Raji (cell line): ENCODE data around the gene KITLG.

Experiments used
- POLR2A ChIP-seq: IDR thresholded peaks from 2 replicates; pipeline ENCODE4 v1.6.1; 2011; ENCODE audit warnings: low read depth, low read length, control low read depth; ENCODE audit not compliant: insufficient read depth

Gene KITLG

DNA sequence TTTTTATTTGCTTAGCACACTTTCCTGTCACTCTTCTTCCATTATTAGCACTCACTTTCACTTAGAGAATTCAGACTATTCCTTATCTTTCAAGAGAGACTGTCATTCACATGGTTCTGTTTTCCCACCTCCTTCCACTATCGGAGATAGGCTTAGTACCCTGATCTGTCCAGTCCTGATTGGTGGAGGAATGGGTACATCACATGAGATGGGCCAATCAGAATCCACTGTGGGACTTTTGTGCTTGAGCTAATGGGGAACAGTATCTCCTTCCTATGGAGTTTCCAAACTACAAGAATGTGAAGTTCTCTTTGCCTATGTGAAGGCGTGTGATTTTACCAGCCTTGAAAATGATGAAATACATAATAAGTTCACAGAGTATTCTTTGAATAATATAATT lies 4.8 kb upstream of the KITLG start:
- no peak for TF ChIP-seq POLR2A

DNA sequence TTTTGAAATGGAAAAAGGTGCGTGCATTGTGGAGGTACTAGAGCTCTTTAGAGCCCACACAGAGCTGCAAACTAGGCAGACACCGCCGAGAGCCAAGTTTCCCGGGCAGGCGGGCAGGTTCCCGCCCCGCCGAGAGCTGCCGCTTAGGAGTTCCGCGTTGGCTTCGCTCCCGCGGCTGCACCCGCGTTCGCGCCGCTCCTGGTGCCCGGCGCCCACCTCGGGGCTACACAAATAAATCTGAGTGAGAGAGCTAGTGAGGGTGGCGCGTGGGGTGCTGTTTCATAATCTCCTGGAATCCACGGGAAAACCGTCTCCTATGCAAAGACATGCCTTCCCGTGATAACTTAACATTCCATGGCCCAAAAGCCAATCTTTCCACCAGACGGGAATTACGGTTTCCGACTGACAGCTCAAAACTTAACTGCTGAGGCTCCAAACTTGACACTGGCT lies 645 bp downstream of the KITLG start:
- TF ChIP-seq POLR2A, result no peak

GRCh38 chr12:88579161-88579517 lies 1.1 kb downstream of the KITLG start:
- no peak for TF ChIP-seq POLR2A

DNA sequence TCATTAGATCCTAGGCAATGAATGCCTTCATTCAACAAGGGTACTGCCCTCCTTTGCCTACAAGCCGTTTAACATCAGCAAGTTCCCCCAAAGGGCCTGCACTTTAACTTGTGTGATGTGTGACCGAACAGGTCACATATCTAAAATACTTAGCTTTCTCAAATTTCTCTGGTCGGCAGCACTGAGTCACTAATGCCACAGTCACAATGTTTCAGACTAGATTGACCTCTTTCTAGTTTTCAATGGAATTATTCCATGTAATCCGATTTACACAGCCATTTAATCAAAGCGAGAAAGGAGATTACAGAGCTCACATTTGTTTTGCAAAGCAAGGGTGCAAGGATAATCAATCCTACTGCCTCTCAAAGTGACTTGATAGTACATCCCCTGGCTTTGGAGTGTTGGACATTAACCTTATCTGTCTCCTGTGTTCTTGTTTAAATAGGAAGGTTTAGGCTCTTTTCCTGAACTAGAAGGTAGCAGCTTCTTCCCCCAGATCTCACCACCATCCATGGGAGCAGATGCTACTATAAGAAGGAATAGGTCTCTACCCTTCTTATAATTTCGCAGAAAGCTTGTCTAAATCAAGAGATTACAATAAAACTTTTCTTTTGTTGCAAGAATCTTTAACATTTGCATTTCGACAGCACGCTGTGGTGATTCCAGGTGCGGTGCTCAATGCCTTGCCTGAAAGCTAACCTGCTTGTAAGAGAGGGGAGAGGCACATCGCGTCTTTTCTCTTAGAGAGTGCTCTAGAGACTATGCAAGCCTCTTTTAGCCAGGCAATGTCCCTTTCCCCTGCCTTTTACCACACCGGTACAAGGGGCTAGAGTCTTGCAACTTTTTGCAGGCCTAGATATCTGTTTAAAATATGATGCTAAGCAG lies 1.8 kb downstream of the KITLG start:
- TF ChIP-seq POLR2A, result no peak

DNA sequence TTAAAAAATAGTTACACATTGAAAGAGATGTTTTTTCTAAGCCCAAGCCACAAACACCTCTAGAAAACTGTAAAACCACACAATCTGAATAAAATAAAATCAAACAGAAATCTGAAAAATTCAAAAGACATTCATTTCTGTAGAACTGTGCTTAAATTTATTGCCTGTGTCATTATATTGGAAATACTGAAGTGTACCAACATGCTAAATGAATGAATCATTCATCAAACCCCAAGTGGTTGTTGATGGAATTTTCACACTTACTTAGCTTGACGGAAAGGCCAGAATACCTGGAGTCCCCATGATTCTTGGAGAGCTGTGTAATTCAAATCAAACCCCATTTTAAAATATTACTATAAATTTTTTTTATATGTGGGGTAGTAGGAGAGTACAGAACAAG lies 2.7 kb downstream of the KITLG start:
- no peak for TF ChIP-seq POLR2A

GRCh38 chr12:88576866-88577265 lies 3.4 kb downstream of the KITLG start:
- TF ChIP-seq POLR2A, result no peak

- TF ChIP-seq POLR2A, result no peak
These were observed 4.8 kb downstream of the KITLG start for GRCh38 chr12:88575361-88575970.

DNA sequence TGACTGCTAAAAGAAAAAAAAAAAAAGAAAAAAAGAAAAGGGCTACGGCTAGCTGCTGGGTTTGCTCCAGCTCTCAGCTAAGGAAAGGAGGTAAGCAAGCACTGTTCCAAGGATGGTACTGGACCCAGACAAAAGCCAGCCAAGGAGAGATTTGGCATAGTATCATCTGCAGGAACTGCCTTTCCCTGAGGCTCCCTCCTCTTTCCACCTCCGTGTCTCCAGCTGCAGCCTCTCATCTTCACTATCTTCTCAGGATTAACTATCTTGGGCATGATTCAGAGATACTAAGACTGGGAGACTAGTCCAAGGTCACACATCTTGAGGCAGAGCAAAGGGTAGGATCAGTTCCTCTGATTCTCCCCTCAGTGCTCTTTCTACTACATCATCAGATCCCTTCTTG lies 6.0 kb downstream of the KITLG start:
- no peak for TF ChIP-seq POLR2A

GRCh38 chr12:88573583-88573982 lies 6.7 kb downstream of the KITLG start:
- no peak for TF ChIP-seq POLR2A

DNA sequence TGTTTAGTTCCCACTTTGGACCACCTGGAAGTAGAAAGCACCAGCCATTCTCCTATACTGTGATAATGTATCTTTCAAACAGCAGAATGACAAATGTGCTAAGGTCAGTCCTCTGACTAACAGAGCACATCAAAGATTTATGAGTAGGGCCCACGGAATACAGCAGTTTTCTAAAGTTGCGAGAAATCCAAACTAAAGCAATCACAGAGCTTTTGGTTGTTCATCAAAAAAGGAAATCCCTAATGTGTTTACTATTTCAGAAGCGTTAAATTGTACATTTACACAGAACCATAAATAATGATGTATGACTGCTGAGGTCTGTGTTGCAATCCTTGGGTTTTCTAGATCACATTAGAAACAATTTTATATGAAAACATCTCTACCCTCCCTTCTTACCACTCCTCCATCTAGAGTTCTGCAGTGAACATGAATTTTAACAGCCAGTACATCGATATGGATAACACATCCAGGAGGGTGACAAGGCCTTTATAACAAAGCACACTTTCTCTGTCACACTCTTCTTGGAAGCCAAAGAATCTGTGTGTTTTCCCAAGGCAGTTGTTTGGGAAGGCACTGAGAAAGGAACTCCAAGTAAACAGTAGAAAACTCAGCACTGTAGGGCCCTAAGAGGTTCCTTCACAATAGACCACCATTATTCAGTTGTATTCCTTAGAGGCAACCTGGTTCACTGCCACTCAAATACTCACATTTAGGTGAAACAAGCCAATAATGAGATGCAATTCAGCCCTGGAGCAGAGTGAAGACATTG lies 7.3 kb downstream of the KITLG start:
- no peak for TF ChIP-seq POLR2A

- no peak for TF ChIP-seq POLR2A
These were observed 8.7 kb downstream of the KITLG start for GRCh38 chr12:88571543-88571942.

GRCh38 chr12:88570103-88570502 lies 10.2 kb downstream of the KITLG start:
- no peak for TF ChIP-seq POLR2A

DNA sequence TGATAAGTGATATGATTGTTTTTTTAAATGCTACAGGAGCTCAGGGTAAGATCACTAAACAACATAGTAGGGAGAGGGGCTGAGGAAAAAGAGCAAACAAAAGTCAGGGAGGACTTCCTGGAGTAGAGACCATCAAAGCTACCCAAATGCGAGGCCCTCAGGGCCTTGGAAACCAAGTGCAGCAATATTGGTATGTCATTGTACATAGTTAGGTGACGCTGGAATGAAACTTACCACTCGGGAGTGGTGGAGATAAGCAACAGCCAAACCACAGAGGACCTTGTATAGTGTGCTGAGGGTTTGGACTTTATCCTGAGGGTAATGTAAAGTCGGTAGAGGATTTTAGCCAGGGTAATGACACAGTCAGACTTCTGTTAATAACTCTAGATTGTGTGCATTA lies 13.8 kb downstream of the KITLG start:
- TF ChIP-seq POLR2A, result no peak

- no peak for TF ChIP-seq POLR2A
These were observed 17.3 kb downstream of the KITLG start for GRCh38 chr12:88562846-88563582.

DNA sequence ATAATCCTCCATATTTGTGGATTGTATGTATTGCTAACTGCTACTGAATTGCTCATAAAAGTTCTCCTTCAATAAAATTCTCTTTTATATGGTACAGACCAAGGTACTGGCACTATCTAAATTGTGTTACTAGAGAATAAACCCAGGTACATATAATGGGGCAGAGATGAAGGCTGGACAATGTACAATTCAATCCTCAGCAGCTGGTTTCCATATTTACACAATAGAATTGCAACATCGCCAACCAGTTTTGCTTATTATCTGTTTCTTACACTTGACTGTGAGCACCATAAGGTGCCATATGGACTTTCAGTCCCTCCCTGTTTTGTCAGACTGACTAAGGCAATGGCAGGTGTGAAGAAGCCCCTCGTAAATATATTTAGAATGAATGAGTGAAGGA lies 18.1 kb downstream of the KITLG start:
- no peak for TF ChIP-seq POLR2A

GRCh38 chr12:88559772-88560171 lies 20.5 kb downstream of the KITLG start:
- TF ChIP-seq POLR2A, result no peak

- TF ChIP-seq POLR2A, result no peak
These were observed 21.1 kb downstream of the KITLG start for GRCh38 chr12:88559199-88559598.
